Glutamatergic neuron (in vitro differentiated cells): ENCODE results near the gene CFAP52. TPM values are rescaled to one million over a fixed set of nuclear protein-coding genes. Genes with fewer than 3 reads are reported as not detected.

ENCODE experiments used
- DNase-seq: peaks from one replicate; pipeline ENCODE4 v3.0.0; 2022
- H3K27ac Mint-ChIP-seq: one replicate; pipeline ENCODE4 v1.8.0; 2020; ENCODE audit warnings: mild to moderate bottlenecking, mixed read lengths, inconsistent platforms; ENCODE audit not compliant: unreplicated experiment
- H3K27me3 Mint-ChIP-seq: one replicate; pipeline ENCODE4 v1.8.0; 2020; ENCODE audit warnings: mild to moderate bottlenecking, moderate library complexity, mixed read lengths, inconsistent platforms; ENCODE audit not compliant: unreplicated experiment
- H3K36me3 Mint-ChIP-seq: one replicate; pipeline ENCODE4 v1.8.0; 2020; ENCODE audit warnings: mild to moderate bottlenecking, mixed read lengths, inconsistent platforms; ENCODE audit not compliant: unreplicated experiment
- H3K4me1 Mint-ChIP-seq: one replicate; pipeline ENCODE4 v1.8.0; 2020; ENCODE audit warnings: mild to moderate bottlenecking, low read depth, mixed read lengths, inconsistent platforms; ENCODE audit not compliant: unreplicated experiment
- H3K4me3 Mint-ChIP-seq: one replicate; pipeline ENCODE4 v1.8.0; 2020; ENCODE audit warnings: mild to moderate bottlenecking, mixed read lengths, inconsistent platforms; ENCODE audit not compliant: unreplicated experiment
- H3K9me3 Mint-ChIP-seq: one replicate; pipeline ENCODE4 v1.8.0; 2020; ENCODE audit warnings: mild to moderate bottlenecking, moderate library complexity, mixed read lengths, inconsistent platforms; ENCODE audit not compliant: unreplicated experiment
- total RNA-seq: library from RNA; stranded (reverse); fragmentation: NEBNext Ultra II Directional; extraction: Animal tissue kit (Norgen Biotek cat#: 25700); gene quantifications from one replicate; pipeline ENCODE4 v1.2.1, GENCODE V29; 2021; ENCODE audit not compliant: unreplicated experiment
- TF ChIP-seq, protein P1 (sequence below): fragments of 200-600 bp; sonication (generic); IDR thresholded peaks from one replicate; pipeline ENCODE4 v1.5.0; 2021; ENCODE audit not compliant: partially characterized antibody, unreplicated experiment

The CFAP52 gene
- total RNA-seq, 1 donor from 2014 or later = not detected

DNA sequence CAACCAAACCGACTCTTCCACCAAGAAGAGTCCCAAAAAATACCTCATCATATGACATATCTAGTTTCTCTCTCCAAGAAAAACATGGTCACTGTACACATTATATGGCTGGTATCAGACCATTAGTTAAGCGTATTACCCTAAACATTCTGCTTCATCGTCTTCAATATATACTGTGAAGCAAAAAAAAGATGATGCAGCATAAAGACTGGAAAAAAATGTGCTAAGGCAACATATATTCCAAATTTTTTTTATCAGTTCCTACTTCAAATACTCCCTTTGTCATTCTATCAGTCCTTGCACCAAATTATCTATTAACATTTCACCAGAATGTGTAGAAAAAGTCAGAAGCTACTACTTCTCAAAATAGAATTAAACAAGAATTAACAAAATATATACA is 43.7 kb upstream of the CFAP52 start:
- no peaks in the 10 kb centered on the region for H3K4me1 Mint-ChIP-seq
- H3K9me3 Mint-ChIP-seq = no peaks in the 10 kb centered on the region
- TF ChIP-seq, protein P1, sequence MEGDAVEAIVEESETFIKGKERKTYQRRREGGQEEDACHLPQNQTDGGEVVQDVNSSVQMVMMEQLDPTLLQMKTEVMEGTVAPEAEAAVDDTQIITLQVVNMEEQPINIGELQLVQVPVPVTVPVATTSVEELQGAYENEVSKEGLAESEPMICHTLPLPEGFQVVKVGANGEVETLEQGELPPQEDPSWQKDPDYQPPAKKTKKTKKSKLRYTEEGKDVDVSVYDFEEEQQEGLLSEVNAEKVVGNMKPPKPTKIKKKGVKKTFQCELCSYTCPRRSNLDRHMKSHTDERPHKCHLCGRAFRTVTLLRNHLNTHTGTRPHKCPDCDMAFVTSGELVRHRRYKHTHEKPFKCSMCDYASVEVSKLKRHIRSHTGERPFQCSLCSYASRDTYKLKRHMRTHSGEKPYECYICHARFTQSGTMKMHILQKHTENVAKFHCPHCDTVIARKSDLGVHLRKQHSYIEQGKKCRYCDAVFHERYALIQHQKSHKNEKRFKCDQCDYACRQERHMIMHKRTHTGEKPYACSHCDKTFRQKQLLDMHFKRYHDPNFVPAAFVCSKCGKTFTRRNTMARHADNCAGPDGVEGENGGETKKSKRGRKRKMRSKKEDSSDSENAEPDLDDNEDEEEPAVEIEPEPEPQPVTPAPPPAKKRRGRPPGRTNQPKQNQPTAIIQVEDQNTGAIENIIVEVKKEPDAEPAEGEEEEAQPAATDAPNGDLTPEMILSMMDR = no peak
- peaks cover 1% of the 10 kb centered on the region for H3K27me3 Mint-ChIP-seq
- no peak overlapping the region for H3K27ac Mint-ChIP-seq
- no peaks in the 10 kb centered on the region for H3K36me3 Mint-ChIP-seq
- no peak for DNase-seq
- H3K4me3 Mint-ChIP-seq = no peak overlapping the region

DNA sequence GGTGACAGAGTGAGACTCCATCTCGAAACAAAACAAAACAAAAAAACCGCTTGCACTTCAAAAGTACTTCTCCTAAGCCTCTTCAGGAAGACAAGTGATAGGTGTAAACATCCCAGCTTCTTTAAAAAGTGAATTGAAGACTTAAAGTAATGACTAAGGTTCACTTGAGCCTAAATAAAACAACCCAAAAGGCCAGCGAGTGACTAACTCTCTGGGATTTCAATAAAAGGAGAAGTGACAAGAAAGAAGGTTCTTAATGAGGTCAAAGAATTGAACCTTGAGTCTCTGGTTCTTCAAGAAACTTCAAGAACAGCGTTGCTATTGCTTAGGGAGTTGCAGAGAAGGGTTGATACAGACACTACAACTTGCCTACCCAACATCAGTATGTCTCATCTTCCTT is 43.0 kb upstream of the CFAP52 start:
- Mint-ChIP-seq H3K36me3 (no peaks in the 10 kb centered on the region), H3K9me3 (no peaks in the 10 kb centered on the region), H3K4me3 (no peak overlapping the region), H3K27ac (no peak overlapping the region), H3K27me3 (peaks cover 1% of the 10 kb centered on the region), H3K4me1 (no peaks in the 10 kb centered on the region)
- DNase-seq = no peak
- TF ChIP-seq, protein P1 = no peak

DNA sequence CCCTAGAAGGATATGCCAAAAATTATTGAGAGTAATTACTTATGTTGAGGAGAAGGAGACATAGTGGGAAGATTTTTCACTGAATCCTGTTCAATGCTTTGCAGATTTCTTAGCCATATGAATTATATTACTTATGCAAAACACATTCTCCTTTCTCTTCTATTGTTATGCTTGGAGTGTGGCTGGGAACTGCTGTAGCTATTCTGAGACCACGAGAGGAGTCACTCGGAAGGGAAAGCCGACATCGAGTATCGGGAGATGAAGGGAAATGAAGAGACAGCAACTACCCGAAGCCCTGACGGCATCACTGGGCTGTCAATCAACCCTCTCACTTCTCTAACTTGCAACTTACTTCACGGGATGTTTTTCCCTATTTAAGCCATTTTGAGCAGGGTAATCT is 40.4 kb upstream of the CFAP52 start:
- DNase-seq = no peak
- H3K4me1 Mint-ChIP-seq = no peaks in the 10 kb centered on the region
- H3K4me3 Mint-ChIP-seq = no peak overlapping the region
- no peaks in the 10 kb centered on the region for H3K9me3 Mint-ChIP-seq
- TF ChIP-seq, protein P1 = no peak
- peaks cover 4% of the 10 kb centered on the region for H3K36me3 Mint-ChIP-seq
- peaks cover 1% of the 10 kb centered on the region for H3K27me3 Mint-ChIP-seq
- no peak overlapping the region for H3K27ac Mint-ChIP-seq

GRCh38 chr17:9537177-9537776 is 39.2 kb upstream of the CFAP52 start:
- no peak for DNase-seq
- Mint-ChIP-seq H3K4me1 (no peaks in the 10 kb centered on the region), H3K9me3 (no peaks in the 10 kb centered on the region), H3K4me3 (no peak overlapping the region), H3K27ac (no peak overlapping the region), H3K36me3 (peaks cover 10% of the 10 kb centered on the region), H3K27me3 (peaks cover 1% of the 10 kb centered on the region)
- TF ChIP-seq, protein P1 = no peak

- DNase-seq = no peak
- peaks cover 1% of the 10 kb centered on the region for H3K27me3 Mint-ChIP-seq
- H3K4me3 Mint-ChIP-seq = no peak overlapping the region
- TF ChIP-seq, protein P1 = no peak
- no peaks in the 10 kb centered on the region for H3K4me1 Mint-ChIP-seq
- no peaks in the 10 kb centered on the region for H3K9me3 Mint-ChIP-seq
- H3K27ac Mint-ChIP-seq = no peak overlapping the region
- H3K36me3 Mint-ChIP-seq = peaks cover 10% of the 10 kb centered on the region
These were observed 37.8 kb upstream of the CFAP52 start for GRCh38 chr17:9538626-9539025.
